NCI-H345 (cell line): ENCODE measurements around the gene CNNM4.

Source experiments
- DNase-seq: peaks from one replicate; lab custom pipeline; 2025; lab: John Stamatoyannopoulos, UW

CNNM4 gene

GRCh38 chr2:96759548-96759947 is 1.2 kb upstream of the CNNM4 start:
- no peak for DNase-seq

DNA sequence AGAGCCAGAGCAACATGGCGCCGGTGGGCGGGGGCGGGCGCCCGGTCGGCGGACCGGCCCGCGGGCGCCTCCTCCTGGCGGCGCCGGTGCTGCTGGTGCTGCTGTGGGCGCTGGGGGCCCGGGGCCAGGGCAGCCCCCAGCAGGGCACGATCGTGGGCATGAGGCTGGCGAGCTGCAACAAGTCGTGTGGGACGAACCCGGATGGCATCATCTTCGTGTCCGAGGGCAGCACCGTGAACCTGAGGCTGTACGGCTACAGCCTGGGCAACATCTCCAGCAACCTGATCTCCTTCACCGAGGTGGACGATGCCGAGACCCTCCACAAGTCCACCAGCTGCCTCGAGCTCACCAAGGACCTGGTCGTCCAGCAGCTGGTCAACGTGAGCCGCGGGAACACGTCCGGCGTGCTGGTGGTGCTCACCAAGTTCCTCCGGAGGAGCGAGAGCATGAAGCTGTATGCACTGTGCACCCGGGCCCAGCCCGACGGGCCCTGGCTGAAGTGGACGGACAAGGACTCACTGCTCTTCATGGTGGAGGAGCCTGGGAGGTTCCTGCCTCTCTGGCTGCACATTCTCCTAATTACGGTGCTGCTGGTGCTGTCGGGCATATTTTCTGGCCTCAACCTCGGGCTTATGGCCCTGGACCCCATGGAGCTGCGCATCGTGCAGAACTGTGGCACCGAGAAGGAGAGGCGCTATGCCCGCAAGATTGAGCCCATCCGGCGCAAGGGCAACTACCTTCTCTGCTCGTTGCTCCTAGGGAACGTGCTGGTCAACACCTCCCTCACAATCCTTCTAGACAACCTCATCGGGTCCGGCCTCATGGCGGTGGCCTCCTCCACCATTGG is 507 bp downstream of the CNNM4 start:
- DNase-seq, result peak; percentile 56

DNA sequence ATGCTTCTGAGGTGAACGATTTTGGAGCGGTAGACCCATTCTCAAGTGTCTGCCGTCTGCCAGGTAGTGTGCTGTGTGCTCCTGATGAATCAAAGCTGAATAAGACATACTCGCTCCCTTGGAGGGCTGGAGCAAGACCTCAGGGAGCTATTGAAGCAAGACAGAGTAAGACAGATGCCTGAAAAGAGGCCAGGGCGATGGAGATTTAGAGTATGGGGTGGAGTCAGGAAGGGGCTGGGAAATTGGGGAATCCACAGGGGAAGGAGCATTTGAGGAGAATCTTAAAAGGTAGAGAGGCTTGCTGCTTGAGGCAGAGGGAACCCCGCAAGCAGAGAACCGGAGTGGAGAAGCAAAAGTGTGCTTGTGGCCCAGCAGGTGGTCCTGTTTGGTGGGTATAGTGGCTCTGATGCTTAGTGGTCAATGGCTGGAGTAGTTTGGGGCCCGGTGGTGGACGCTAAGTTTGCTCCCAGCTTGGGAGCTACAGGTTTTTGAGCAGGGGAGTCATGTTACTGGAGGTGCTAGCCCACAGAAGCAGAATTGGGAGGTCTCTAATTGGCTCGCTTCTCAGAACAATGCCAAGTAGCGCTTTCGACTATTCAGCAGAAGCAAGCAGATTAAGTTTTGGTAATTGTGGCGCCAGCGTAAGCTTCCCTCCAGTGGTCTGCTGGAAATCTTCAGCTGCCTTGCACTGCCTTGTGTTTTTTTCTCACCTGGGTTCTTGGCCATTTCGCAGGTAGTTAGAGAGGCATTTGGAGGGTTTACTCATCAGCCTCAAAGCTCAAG is 2.0 kb downstream of the CNNM4 start:
- DNase-seq, result no peak

GRCh38 chr2:96763511-96764252 is 3.0 kb downstream of the CNNM4 start:
- peak; percentile 37 for DNase-seq

DNA sequence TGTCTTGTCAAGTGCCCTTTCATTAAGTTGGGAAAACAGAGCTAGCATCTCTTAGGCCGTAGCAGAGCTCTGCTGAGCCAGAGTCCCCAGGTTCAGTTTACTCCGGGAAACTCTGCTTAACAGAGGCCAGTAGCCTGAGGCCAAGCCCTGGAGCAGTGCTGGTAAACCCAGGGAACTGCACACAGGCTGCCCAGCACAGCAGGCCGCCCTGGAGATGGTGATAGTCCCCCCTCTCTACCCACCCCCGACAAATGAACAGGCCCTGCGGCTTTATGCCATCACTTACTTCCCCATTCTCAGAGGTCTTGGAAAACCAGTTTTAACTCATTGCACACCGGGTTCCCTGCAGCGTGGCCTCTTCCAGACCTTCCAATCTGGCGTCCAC is 3.5 kb downstream of the CNNM4 start:
- no peak for DNase-seq

DNA sequence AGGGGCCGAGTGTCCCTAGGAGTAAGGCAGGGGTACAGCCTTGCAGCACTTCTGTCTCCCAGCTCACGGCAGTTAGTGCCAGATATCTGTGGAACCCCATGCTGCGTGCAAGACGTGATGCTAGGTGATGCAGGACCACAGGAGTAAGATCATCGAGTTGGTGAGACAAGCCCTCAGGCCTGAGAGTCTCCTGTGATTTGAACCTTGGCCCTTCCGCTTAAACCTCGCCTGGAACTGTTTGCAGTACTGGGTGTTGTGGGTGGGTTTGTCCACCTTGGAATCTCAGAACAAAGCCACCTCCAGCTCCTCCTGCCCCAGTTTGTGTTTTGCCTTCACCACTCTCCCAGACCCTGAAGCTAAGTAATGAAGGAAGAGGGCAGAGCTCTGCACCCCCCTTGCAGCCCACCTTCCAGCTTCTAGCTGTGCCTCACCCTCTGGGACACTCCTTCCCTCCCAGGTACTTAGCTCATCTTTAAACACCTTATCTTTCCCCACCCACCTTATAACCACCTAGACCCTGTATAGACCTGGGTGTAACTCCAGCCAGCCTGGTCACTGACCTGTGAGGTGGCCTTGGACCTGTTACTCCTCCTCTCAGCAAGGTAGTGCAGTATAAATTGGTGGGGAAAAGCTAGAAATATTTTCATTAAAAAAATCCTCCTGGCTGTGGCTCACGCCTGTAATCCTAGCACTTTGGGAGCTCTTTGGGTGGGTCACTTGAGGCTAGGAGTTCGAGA is 6.6 kb downstream of the CNNM4 start:
- DNase-seq, result no peak

- DNase-seq, result no peak
Measured at GRCh38 chr2:96768083-96768561, 7.4 kb downstream of the CNNM4 start.

GRCh38 chr2:96769814-96770213 is 9.1 kb downstream of the CNNM4 start:
- DNase-seq, result no peak

DNA sequence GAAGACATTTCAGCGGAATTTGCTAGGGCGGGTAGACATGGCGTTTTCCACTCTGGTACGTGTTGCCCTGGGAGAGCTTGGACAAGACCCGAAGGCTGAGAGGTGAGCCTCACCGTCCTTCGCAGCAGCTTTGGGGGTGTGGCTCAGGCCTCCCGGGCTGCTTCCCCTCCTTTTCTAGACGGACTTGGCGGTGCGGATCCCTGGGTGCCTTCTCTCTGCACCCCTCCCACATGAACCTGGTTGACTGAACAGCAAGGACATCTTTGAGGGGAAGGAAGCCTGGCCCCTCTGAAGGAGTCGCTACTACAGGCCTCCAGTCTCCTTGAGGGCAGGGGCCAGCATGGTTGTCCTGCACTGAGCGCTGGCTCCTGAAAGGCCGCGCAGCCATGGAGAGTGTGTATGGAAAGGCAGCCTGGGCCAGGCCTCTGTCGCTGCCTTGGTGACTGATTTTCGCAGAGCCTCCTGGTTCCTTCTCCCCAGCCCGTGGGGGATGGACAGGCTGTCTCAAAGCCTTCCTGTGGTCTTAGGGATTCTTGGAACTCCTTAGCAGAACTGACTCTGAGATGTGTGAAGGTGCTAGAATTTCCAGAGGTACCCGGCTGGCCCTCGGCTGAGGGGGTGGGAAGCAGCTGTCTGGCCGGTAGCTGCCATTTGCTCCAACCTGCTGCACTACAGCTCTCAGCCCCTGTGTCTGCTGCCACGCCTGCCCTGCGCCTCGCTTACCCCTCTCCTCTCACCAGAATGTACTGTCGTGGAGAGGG is 9.9 kb downstream of the CNNM4 start:
- DNase-seq, result no peak

GRCh38 chr2:96771796-96772618 is 11.3 kb downstream of the CNNM4 start:
- DNase-seq, result no peak

DNA sequence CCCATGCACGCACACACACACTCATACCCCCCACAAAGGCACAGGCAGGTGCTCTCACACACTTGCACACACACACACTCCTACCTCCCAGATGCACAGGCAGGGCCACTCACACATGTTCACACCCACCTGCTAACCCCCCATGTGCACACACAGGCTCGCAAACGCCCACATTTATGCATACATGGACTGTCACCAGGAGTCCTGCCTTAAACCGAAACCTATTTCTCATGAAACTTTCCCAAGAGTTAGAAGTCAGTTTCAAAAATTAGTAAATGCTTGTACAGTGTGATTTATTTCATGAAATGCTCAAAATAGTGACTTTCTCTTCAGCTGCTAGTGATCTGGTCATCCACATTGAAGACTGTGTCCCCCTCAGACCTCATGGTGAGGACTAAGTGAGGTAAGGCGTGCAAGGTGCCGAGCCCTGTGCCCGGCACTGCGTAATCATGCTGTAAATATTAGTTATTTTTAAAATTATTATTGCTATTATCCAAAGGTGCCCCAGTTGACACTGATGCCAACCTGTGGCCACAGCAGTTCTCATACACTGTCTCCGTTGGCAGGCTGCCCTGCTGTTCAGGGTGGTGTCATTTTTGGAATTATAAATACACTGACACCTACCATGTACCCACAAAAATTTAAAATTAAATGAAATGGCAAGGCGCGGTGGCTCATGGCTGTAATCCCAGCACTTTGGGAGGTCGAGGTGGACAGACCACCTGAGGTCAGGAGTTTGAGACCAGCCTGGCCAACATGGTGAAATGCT is 12.4 kb downstream of the CNNM4 start:
- no peak for DNase-seq

DNA sequence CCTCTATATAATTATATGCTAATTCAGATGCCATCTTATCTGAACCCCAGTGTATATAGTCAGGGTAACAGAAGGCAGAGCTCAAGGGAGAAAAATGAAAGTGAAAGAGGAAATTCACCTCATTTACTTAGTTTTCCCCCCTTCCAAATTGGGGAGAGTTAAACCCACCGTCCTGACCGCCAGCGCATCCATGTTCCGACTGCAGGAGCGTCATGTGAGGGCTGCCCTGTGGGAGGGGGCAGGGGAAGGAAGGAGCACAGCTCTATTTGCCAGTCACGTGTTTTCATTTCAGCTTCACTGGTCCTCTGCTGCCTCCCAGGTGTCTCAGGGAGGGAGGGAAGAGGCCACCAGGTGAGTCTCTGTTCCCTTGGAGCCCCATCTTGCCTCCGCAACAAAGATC is 13.2 kb downstream of the CNNM4 start:
- DNase-seq, result no peak

DNA sequence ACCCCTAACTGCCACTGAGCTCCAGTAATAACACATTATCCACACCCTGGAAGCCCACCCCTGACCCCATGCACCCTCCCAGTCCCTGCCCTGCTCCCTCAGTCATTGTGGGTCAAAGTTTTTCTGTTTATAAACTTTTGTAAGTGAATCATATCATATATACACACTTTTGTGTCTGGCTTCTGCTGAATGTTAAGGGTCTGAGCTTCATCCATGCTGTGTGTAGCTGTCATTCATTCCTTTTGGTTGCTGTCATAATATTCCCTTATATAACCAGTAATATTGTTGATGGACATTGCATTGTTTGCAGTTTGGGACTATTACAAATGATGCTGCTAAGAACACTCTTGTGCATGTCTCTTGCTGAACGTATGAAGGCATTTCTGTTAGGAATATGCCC is 14.5 kb downstream of the CNNM4 start:
- no peak for DNase-seq

DNA sequence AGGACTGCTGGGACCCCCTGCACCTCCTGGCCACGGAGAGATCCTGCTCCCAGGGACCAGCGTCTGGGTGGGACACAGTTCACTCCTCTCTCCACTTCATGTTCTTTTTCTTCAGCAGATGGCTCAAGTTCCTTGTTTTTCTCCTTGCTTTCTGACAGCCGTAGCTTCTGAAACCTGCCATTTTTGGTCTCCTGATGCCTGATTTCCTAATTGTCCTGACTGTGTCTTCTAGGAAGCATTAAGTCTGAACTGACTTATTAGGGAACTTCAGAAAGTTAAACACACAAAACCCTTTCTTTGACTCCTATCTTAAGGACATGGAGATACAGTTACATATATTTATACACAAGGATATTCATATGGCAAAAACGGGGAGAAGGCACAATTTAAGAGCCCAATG is 22.7 kb downstream of the CNNM4 start:
- no peak for DNase-seq

GRCh38 chr2:96787411-96787810 is 26.7 kb downstream of the CNNM4 start:
- DNase-seq, result no peak

- no peak for DNase-seq
Measured at GRCh38 chr2:96788442-96789244, 27.9 kb downstream of the CNNM4 start.

- no peak for DNase-seq
Measured at GRCh38 chr2:96789245-96789617, 28.5 kb downstream of the CNNM4 start.
